HepG2 (cell line): ENCODE measurements around the gene CPNE1. TPM values are rescaled to one million over a fixed set of nuclear protein-coding genes. Genes with fewer than 3 reads are reported as not detected.
A peak's percentile ranks its signal among the peaks of the same experiment; 100 is the strongest.

Experiments
- KDM6A ChIP-seq: IDR thresholded peaks from 2 replicates; pipeline ENCODE4 v1.6.1; 2016; ENCODE audit warnings: low read depth
- MAZ ChIP-seq, 2 experiments: sonication (generic) in 1 of 2; formaldehyde crosslinking in 1 of 2; IDR thresholded peaks; 2 replicates each; pipeline versions ENCODE4 v1.5.0 to v1.6.1; 2012 to 2020; ENCODE audit warnings: low read depth in 2 of 2, mild to moderate bottlenecking in 2 of 2, borderline replicate concordance in 1 of 2, improper control_type of control experiment in 1 of 2, low read length in 1 of 2, missing genetic modification reagents in 1 of 2, moderate library complexity in 1 of 2
- RBAK ChIP-seq: sonication (generic); formaldehyde crosslinking; IDR thresholded peaks from 2 replicates; pipeline ENCODE4 v1.5.1; 2020; ENCODE audit warnings: mild to moderate bottlenecking, missing genetic modification reagents
- SMARCE1 ChIP-seq: fragments of 450-650 bp; IDR thresholded peaks from 2 replicates; pipeline ENCODE4 v1.6.1; 2017; ENCODE audit warnings: borderline replicate concordance
- SNAI1 ChIP-seq: sonication (generic); formaldehyde crosslinking; IDR thresholded peaks from 2 replicates; pipeline ENCODE4 v1.5.0; 2020; ENCODE audit warnings: mild to moderate bottlenecking, missing genetic modification reagents, borderline replicate concordance
- SUZ12 ChIP-seq: fragments of 150-350 bp; IDR thresholded peaks from 2 replicates; pipeline ENCODE4 v1.6.1; 2014; ENCODE audit warnings: low read depth, low read length
- ZNF350 ChIP-seq: sonication (generic); formaldehyde crosslinking; IDR thresholded peaks from 2 replicates; pipeline ENCODE4 v1.4.0; 2020; ENCODE audit warnings: mild to moderate bottlenecking, low read depth, missing genetic modification reagents, borderline replicate concordance
- ZNF781 ChIP-seq: sonication (generic); formaldehyde crosslinking; IDR thresholded peaks from 2 replicates; pipeline ENCODE4 v1.5.1; 2020; ENCODE audit warnings: borderline replicate concordance, mild to moderate bottlenecking, missing genetic modification reagents; ENCODE audit errors: not compliant biosample characterization
- polyA plus RNA-seq, 8 experiments: library from polyadenylated mRNA; depleted of rRNA in 3 of 8; stranded (reverse) in 7 of 8; unstranded in 1 of 8; fragments of >200 nt; fragmentation: Illumina TruSeq in 4 of 8; extraction: Trizol in 4 of 8; gene quantifications; 2 replicates each; pipeline versions ENCODE4 v1.2.1 to v1.2.3, GENCODE V29; 2011 to 2016; ENCODE audit warnings: low read depth in 4 of 8, missing spikeins in 1 of 8, mixed read lengths in 1 of 8; ENCODE audit not compliant: insufficient read depth in 1 of 8
- total RNA-seq, 5 experiments: library from RNA; depleted of rRNA; stranded (reverse); fragments of >200 nt; fragmentation: Illumina TruSeq; extraction: Trizol; gene quantifications; 2 replicates each; pipeline ENCODE4 v1.2.3, GENCODE V29; 2016; ENCODE audit warnings: low read depth in 1 of 5
- TF ChIP-seq, protein P1 (sequence below): sonication (generic); formaldehyde crosslinking; IDR thresholded peaks from 2 replicates; pipeline ENCODE4 v1.4.0; 2020; ENCODE audit warnings: missing genetic modification reagents
- TF ChIP-seq, protein P2 (sequence below): sonication (generic); formaldehyde crosslinking; IDR thresholded peaks from 2 replicates; pipeline ENCODE4 v1.4.0; 2020; ENCODE audit warnings: low read depth, mild to moderate bottlenecking, missing genetic modification reagents
- TF ChIP-seq, protein P3 (sequence below): IDR thresholded peaks from 2 replicates; pipeline ENCODE4 v1.6.1; 2016; ENCODE audit warnings: missing compliant biosample characterization, missing genetic modification reagents, borderline replicate concordance
- TF ChIP-seq, protein P4 (sequence below): sonication (generic); formaldehyde crosslinking; IDR thresholded peaks from 2 replicates; pipeline ENCODE4 v1.8.0; 2023; ENCODE audit warnings: mild to moderate bottlenecking, missing genetic modification reagents
- TF ChIP-seq, protein P5 (sequence below): sonication (generic); formaldehyde crosslinking; IDR thresholded peaks from 2 replicates; pipeline ENCODE4 v1.5.0; 2020; ENCODE audit warnings: mild to moderate bottlenecking, missing genetic modification reagents, moderate library complexity
- TF ChIP-seq, protein P6 (sequence below): sonication (generic); formaldehyde crosslinking; IDR thresholded peaks from 2 replicates; pipeline ENCODE4 v1.4.0; 2020; ENCODE audit warnings: missing genetic modification reagents, mild to moderate bottlenecking, borderline replicate concordance

The CPNE1 gene
- total and polyA plus RNA-seq, 2 of the 13 experiments (the other 11 are each of a cell fraction or from before 2014, with no cell fraction given), result 408 to 431 TPM

DNA sequence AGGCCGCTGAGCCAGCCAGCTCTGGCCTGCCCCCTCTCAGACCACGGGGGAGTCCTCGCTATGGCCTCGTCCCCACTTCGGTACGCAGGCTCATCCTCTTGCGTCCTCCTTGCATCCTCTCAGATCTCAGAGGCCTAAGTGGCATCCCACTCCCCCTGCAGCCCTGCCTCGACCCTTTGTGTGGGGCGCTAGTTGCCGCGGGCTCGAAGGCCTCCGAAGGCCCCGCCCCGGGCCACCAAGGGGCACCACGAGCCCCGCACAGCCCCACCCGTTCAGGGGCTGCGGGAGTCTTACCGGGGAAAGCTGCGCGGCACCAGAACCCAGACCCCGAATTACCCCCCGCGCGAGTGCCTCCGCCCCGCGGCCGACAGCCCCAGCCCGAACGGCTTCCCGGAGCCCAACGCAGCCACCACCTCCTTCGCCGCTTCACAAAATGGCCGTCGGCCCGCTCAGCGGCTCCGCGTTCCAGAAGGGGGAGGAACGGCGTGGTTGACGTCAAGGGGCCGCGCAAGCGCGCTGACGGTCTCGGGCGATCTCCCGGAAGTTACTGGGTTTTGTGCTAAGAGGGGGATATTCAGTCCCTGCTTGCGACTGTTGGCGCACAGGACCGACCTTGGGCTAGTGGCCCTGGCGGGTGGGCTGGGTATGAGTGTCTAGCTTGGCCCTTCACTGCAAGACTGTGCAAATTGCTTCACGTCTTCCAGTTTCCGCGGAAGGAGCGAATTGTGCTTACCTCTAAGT, at the start of gene CPNE1, which contains the start of gene RBM12 (continued):
- TF ChIP-seq MAZ (IDR thresholded peaks at IDR 0.05; ENCODE audit: borderline replicate concordance, low read depth, low read length) (peak; percentile 76; the same call in 1 of the 2 replicates), MAZ (CRISPR knock-in tag; IDR thresholded peaks at IDR 0.05; ENCODE audit: low read depth) (peak; percentile 99), RBAK (CRISPR knock-in tag) (0 out of 2 replicates have a peak, but pooled peaks have one; percentile 24), SMARCE1 (no peak), SUZ12 (no peak), SNAI1 (CRISPR knock-in tag) (peak; percentile 95), KDM6A (no peak), ZNF781 (CRISPR knock-in tag) (peak; percentile 99), ZNF350 (CRISPR knock-in tag) (peak; percentile 97)
- TF ChIP-seq, protein P1, sequence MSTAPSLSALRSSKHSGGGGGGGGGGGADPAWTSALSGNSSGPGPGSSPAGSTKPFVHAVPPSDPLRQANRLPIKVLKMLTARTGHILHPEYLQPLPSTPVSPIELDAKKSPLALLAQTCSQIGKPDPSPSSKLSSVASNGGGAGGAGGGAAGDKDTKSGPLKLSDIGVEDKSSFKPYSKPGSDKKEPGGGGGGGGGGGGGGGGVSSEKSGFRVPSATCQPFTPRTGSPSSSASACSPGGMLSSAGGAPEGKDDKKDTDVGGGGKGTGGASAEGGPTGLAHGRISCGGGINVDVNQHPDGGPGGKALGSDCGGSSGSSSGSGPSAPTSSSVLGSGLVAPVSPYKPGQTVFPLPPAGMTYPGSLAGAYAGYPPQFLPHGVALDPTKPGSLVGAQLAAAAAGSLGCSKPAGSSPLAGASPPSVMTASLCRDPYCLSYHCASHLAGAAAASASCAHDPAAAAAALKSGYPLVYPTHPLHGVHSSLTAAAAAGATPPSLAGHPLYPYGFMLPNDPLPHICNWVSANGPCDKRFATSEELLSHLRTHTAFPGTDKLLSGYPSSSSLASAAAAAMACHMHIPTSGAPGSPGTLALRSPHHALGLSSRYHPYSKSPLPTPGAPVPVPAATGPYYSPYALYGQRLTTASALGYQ (CRISPR knock-in tag), result peak; percentile 50; the same call in 1 of the 2 replicates
- TF ChIP-seq, protein P2, sequence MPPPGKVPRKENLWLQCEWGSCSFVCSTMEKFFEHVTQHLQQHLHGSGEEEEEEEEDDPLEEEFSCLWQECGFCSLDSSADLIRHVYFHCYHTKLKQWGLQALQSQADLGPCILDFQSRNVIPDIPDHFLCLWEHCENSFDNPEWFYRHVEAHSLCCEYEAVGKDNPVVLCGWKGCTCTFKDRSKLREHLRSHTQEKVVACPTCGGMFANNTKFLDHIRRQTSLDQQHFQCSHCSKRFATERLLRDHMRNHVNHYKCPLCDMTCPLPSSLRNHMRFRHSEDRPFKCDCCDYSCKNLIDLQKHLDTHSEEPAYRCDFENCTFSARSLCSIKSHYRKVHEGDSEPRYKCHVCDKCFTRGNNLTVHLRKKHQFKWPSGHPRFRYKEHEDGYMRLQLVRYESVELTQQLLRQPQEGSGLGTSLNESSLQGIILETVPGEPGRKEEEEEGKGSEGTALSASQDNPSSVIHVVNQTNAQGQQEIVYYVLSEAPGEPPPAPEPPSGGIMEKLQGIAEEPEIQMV, result peak; percentile 94
- TF ChIP-seq, protein P3, sequence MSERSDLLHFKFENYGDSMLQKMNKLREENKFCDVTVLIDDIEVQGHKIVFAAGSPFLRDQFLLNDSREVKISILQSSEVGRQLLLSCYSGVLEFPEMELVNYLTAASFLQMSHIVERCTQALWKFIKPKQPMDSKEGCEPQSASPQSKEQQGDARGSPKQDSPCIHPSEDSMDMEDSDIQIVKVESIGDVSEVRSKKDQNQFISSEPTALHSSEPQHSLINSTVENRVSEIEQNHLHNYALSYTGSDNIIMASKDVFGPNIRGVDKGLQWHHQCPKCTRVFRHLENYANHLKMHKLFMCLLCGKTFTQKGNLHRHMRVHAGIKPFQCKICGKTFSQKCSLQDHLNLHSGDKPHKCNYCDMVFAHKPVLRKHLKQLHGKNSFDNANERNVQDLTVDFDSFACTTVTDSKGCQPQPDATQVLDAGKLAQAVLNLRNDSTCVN, result peak; percentile 75; the same call in 1 of the 2 replicates
- TF ChIP-seq, protein P4, sequence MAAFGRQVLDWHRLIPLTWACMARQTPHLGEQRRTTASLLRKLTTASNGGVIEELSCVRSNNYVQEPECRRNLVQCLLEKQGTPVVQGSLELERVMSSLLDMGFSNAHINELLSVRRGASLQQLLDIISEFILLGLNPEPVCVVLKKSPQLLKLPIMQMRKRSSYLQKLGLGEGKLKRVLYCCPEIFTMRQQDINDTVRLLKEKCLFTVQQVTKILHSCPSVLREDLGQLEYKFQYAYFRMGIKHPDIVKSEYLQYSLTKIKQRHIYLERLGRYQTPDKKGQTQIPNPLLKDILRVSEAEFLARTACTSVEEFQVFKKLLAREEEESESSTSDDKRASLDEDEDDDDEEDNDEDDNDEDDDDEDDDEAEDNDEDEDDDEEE (CRISPR knock-in tag), result peak; percentile 18; the same call in 1 of the 2 replicates
- TF ChIP-seq, protein P5, sequence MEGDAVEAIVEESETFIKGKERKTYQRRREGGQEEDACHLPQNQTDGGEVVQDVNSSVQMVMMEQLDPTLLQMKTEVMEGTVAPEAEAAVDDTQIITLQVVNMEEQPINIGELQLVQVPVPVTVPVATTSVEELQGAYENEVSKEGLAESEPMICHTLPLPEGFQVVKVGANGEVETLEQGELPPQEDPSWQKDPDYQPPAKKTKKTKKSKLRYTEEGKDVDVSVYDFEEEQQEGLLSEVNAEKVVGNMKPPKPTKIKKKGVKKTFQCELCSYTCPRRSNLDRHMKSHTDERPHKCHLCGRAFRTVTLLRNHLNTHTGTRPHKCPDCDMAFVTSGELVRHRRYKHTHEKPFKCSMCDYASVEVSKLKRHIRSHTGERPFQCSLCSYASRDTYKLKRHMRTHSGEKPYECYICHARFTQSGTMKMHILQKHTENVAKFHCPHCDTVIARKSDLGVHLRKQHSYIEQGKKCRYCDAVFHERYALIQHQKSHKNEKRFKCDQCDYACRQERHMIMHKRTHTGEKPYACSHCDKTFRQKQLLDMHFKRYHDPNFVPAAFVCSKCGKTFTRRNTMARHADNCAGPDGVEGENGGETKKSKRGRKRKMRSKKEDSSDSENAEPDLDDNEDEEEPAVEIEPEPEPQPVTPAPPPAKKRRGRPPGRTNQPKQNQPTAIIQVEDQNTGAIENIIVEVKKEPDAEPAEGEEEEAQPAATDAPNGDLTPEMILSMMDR, result peak; percentile 30; the same call in 1 of the 2 replicates
- TF ChIP-seq, protein P6, sequence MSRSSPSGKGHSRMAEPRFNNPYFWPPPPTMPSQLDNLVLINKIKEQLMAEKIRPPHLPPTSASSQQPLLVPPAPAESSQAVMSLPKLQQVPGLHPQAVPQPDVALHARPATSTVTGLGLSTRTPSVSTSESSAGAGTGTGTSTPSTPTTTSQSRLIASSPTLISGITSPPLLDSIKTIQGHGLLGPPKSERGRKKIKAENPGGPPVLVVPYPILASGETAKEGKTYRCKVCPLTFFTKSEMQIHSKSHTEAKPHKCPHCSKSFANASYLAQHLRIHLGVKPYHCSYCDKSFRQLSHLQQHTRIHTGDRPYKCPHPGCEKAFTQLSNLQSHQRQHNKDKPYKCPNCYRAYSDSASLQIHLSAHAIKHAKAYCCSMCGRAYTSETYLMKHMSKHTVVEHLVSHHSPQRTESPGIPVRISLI (CRISPR knock-in tag), result peak; percentile 71
